ENCODE results near the gene FOXP1.

FOXP1 gene

GRCh38 chr3:71579326-71579934 lies 4.1 kb downstream of the FOXP1 start:
- H3K36me3 Mint-ChIP-seq (ENCODE audit: low read depth): peaks cover 12% of the 10 kb centered on the region
- peaks cover 36% of the 10 kb centered on the region for H3K4me1 Mint-ChIP-seq
- TF ChIP-seq CTCF (IDR thresholded peaks at IDR 0.05; ENCODE audit: unreplicated experiment in 3 of 3): no peak
- H3K27ac Mint-ChIP-seq: peak overlapping the region; percentile 70 to 99 (median 88)
- H3K9me3 Mint-ChIP-seq: no peaks in the 10 kb centered on the region
- peak overlapping the region; percentile 90 to 97 (median 92) for H3K4me3 Mint-ChIP-seq
- H3K27me3 Mint-ChIP-seq (ENCODE audit: low read depth): peaks cover 27% of the 10 kb centered on the region

DNA sequence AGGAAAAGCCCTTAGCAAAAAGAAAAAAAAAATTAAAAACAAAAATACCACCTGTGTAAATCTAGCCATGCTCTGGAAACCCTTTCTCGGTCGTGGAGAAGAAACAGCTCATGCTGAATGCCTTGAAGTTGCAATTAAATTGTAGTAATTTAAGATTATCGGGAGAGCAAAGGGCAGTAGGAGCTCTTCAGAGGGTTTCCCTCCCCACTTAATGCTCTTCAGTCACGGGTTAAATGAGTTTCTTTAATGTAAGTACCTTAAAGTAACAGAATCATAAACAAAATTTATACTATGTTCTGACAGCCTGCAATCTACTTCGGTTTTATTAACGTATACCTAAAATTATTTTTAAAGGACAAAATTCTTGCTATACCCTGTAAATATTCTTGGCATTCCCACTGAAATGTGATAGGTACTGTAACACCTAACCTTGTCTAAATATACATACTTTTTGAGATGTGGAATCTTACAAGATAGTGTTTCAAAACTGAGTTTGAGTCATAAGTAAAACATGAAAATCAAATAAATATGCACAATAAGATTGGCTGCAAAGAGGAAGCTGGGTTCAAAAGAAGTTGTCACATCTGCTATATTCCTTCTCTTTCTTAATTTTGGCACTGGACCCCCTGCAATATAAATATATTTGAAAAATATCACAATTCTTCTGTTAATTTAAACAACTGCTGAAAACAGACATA lies 5.3 kb downstream of the FOXP1 start:
- TF ChIP-seq CTCF (IDR thresholded peaks at IDR 0.05; ENCODE audit: unreplicated experiment in 3 of 3): no peak
- peaks cover 34% of the 10 kb centered on the region for H3K4me1 Mint-ChIP-seq
- peak overlapping the region in 2 of 3 experiments; percentile 56 to 62 for H3K27ac Mint-ChIP-seq
- peaks cover 15% of the 10 kb centered on the region for H3K36me3 Mint-ChIP-seq (ENCODE audit: low read depth)
- no peaks in the 10 kb centered on the region for H3K9me3 Mint-ChIP-seq
- peaks cover 27% of the 10 kb centered on the region for H3K27me3 Mint-ChIP-seq (ENCODE audit: low read depth)
- H3K4me3 Mint-ChIP-seq: peak overlapping the region; percentile 16 to 64 (median 20)

- Mint-ChIP-seq H3K9me3 (no peaks in the 10 kb centered on the region), H3K4me1 (peaks cover 34% of the 10 kb centered on the region), H3K4me3 (peak overlapping the region in 1 of 3 experiments; percentile 17), H3K36me3 (ENCODE audit: low read depth) (peaks cover 15% of the 10 kb centered on the region), H3K27ac (peak overlapping the region in 1 of 3 experiments; percentile 40), H3K27me3 (ENCODE audit: low read depth) (peaks cover 26% of the 10 kb centered on the region)
- TF ChIP-seq CTCF (IDR thresholded peaks at IDR 0.05; ENCODE audit: unreplicated experiment in 3 of 3): no peak
These were observed 6.5 kb downstream of the FOXP1 start for GRCh38 chr3:71577011-71577410.

GRCh38 chr3:71575433-71575832 lies 8.1 kb downstream of the FOXP1 start:
- peak overlapping the region in 1 of 3 experiments; percentile 53 for H3K27ac Mint-ChIP-seq
- no peak for TF ChIP-seq CTCF (IDR thresholded peaks at IDR 0.05; ENCODE audit: unreplicated experiment in 3 of 3)
- H3K4me3 Mint-ChIP-seq: no peak overlapping the region
- no peaks in the 10 kb centered on the region for H3K9me3 Mint-ChIP-seq
- H3K36me3 Mint-ChIP-seq (ENCODE audit: low read depth): peaks cover 22% of the 10 kb centered on the region
- H3K27me3 Mint-ChIP-seq (ENCODE audit: low read depth): peaks cover 16% of the 10 kb centered on the region
- H3K4me1 Mint-ChIP-seq: peaks cover 26% of the 10 kb centered on the region

GRCh38 chr3:71573181-71573580 lies 10.3 kb downstream of the FOXP1 start:
- Mint-ChIP-seq H3K4me3 (no peak overlapping the region), H3K36me3 (ENCODE audit: low read depth) (peaks cover 26% of the 10 kb centered on the region), H3K27ac (no peak overlapping the region), H3K4me1 (peaks cover 10% of the 10 kb centered on the region), H3K9me3 (no peaks in the 10 kb centered on the region), H3K27me3 (ENCODE audit: low read depth) (peaks cover 8% of the 10 kb centered on the region)
- no peak for TF ChIP-seq CTCF (IDR thresholded peaks at IDR 0.05; ENCODE audit: unreplicated experiment in 3 of 3)
